Stimulated activated CD4-positive, alpha-beta T cell treated with anti-CD3 and anti-CD28 coated beads, Interleukin-1b, Interleukin-23, amount 100 ng/mL, for 48 hours (primary cell): ENCODE data around the gene TOP2B.

Experiments
- DNase-seq: peaks from one replicate; pipeline ENCODE4 v3.0.0-alpha.2; 2020

The TOP2B gene

GRCh38 chr3:25581823-25582222, 82.9 kb downstream of the TOP2B start:
- no peak for DNase-seq

GRCh38 chr3:25581335-25581734, 83.4 kb downstream of the TOP2B start:
- no peak for DNase-seq

GRCh38 chr3:25580534-25580933, 84.2 kb downstream of the TOP2B start:
- no peak for DNase-seq

- no peak for DNase-seq
Measured at GRCh38 chr3:25578059-25578458, 86.6 kb downstream of the TOP2B start.

GRCh38 chr3:25576831-25577454, 87.8 kb downstream of the TOP2B start:
- no peak for DNase-seq

- DNase-seq: no peak
Measured at GRCh38 chr3:25576146-25576545, 88.6 kb downstream of the TOP2B start.

- DNase-seq: no peak
Measured at GRCh38 chr3:25575001-25575400, 89.7 kb downstream of the TOP2B start.

- DNase-seq: no peak
Measured at GRCh38 chr3:25574172-25574765, 90.4 kb downstream of the TOP2B start.

- no peak for DNase-seq
Measured at GRCh38 chr3:25573386-25574171, 91.1 kb downstream of the TOP2B start.

GRCh38 chr3:25572919-25573385, 91.8 kb downstream of the TOP2B start:
- DNase-seq: no peak

- DNase-seq: no peak
Measured at GRCh38 chr3:25572336-25572735, 92.4 kb downstream of the TOP2B start.

GRCh38 chr3:25571285-25571684, 93.4 kb downstream of the TOP2B start:
- no peak for DNase-seq

- no peak for DNase-seq
Measured at GRCh38 chr3:25568525-25569078, 96.1 kb downstream of the TOP2B start.

- DNase-seq: no peak
Measured at GRCh38 chr3:25567806-25568524, 96.7 kb downstream of the TOP2B start.

- no peak for DNase-seq
Measured at GRCh38 chr3:25567388-25567787, 97.3 kb downstream of the TOP2B start.

GRCh38 chr3:25566358-25566920, 98.3 kb downstream of the TOP2B start:
- DNase-seq: no peak

- no peak for DNase-seq
Measured at GRCh38 chr3:25565807-25566206, 98.9 kb downstream of the TOP2B start.

- DNase-seq: no peak
Measured at GRCh38 chr3:25564075-25564474, 100.6 kb downstream of the TOP2B start.

GRCh38 chr3:25563601-25564000, 101.1 kb downstream of the TOP2B start:
- DNase-seq: no peak

GRCh38 chr3:25558796-25559195, 105.9 kb downstream of the TOP2B start:
- DNase-seq: no peak

GRCh38 chr3:25558121-25558520, 106.6 kb downstream of the TOP2B start:
- DNase-seq: no peak

- DNase-seq: no peak
Measured at GRCh38 chr3:25557694-25558093, 107.0 kb downstream of the TOP2B start.

- DNase-seq: no peak
Measured at GRCh38 chr3:25556447-25556846, 108.3 kb downstream of the TOP2B start.
